ENCODE measurements around the gene MED9.
"Not testable (repeated sequence)": the region's sequence is repeated elsewhere in the genome, so short reads cannot be mapped to it uniquely, and the experiment has no call there.

Gene MED9, protein sequence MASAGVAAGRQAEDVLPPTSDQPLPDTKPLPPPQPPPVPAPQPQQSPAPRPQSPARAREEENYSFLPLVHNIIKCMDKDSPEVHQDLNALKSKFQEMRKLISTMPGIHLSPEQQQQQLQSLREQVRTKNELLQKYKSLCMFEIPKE

DNA sequence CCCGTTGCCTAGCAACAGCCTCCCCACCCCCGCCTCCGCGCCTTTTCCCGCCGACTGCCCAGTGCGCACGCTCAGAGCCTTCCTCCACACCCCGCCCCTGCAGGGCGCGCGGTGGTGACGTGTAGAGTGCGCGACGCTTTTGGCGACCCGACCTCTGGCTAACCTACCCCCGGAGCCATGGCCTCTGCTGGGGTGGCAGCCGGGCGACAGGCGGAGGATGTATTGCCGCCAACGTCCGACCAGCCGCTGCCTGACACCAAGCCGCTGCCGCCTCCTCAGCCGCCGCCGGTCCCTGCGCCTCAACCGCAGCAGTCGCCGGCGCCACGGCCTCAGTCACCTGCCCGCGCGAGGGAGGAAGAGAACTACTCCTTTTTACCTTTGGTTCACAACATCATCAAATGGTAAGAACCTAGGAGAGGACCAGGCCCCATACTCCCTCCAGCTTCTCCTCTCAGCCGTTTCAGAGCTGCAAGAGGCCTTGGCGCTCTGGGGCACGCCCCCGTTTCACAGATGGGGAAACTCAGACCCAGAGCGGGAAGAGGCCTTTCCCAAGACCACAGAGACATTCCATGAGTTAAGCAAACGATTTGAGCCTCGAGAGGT, at the start of gene MED9:
Gene MED9, plus strand, starts transcription at position 136 of the 603 bp plus-strand sequence. Its CDS starts 42 bp downstream, at position 178.
- DNase-seq, result peak; percentile 64 to 80

DNA sequence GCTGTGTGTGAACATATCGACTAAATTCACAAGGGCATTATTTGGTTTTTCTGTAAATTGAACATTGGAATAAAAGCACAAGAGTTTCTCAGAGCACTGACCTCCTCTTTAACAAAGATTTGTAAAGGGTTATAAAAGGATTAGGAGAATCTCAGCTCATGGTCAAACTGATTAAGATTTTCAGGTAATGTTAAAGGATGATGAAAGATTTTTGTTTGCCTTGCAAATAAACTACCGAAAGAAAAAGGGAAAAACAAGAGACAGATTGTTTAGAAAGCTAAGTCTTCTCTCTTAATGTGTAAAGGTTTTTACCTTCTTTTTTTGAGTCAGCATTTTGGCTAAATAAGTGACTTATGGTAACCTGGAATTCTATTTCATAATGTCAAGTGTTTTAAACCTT, 47.6 kb upstream of the MED9 start:
- DNase-seq, result no peak

DNA sequence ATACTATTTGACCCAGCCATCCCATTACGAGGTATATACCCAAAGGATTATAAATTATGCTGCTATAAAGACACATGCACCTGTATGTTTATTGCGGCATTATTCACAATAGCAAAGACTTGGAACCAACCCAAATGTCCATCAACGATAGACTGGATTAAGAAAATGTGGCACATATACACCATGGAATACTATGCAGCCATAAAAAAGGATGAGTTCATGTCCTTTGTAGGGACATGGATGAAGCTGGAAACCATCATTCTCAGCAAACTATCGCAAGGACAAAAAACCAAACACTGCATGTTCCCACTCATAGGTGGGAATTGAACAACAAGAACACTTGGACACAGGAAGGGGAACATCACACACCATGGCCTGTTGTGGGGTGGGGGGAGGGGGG, 45.9 kb upstream of the MED9 start:
- not testable (repeated sequence) for DNase-seq

DNA sequence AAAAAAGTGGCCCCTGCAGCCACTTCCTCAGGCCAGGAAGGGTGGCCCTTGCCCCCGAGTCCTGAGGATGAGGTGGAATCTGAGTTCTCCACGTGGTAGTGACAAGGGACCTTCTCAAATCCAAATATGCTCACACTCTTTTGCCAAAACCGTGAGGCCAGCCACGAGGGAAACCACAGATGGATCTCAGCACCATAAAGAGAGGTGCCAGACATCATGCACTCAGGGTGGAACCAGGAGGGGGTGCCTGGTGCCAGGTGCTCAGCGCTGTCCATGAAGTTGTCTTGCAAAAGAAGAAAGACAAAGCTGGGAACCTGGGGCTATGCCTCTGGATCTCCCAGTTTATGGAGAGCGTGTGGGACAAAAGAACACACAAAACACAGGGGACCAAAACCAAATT, 45.2 kb upstream of the MED9 start:
- DNase-seq, result no peak

DNA sequence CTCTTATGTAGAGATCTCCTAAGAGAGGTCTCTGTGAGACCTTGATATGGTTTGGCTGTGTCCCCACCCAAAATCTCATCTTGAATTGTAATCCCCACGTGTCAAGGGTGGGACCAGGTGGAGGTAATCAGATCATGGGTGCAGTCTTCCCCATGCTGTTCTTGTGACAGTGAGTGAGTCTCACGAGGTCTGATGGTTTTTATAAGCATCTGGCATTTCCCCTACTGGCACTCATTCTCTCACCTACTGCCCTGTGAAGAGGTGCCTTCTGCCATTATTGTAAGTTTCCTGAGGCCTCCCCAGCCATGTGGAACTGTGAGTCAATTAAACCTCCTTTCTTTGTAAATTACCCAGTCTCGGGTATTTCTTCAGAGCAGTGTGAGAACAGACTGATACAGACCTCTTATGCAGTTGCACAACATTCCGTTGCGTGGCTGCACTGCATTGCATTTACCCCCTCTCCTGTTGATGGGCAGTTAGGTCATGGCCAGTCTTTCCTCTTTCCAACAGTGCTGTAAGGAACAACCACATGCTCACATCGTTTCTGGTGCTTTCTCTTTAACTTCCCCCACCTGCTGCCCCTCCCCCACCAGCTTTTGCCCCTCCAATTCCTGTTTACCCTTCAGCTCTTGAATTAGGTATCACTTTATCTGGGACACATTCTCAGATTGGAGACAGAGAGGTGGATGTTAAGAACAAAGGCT, 43.6 kb upstream of the MED9 start:
- DNase-seq, result no peak

DNA sequence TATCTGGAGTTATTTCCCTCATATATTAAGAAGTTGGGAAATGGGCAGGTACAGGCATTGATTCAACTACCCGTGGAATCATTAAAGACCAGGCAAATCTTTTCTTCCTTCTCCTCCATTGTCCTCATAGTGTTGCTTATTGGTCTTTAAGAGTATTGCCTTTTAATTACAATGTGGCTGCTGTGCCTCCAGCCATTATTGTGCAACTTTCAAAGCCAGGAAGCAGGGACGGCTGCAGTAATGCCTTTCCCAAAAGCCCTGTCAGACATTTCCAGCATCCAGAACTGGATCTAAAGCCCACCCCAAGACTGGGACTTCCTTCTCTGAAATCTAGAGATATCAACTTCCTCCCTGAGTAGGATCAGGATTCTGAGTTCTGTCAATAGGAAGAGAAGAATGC, 42.3 kb upstream of the MED9 start:
- no peak for DNase-seq

DNA sequence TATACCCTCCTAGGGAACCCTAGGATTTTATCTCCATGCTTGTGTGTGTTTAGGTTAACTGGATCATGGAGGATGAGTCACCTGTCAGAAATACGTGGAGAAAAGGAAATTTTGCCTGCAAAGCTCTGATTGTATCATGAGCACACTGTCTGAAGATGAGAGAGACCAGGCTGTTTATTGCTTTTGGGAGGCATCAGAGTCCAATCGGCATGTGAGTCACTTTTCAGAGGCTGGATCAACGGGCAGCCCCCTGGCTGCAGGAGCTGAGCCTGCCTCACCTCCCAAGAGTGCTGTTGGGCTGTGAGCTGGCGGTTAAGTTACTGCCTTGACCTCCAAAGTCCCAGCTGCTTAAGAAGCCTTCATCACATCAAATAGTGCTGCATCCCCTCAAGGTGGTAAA, 41.5 kb upstream of the MED9 start:
- DNase-seq, result no peak

DNA sequence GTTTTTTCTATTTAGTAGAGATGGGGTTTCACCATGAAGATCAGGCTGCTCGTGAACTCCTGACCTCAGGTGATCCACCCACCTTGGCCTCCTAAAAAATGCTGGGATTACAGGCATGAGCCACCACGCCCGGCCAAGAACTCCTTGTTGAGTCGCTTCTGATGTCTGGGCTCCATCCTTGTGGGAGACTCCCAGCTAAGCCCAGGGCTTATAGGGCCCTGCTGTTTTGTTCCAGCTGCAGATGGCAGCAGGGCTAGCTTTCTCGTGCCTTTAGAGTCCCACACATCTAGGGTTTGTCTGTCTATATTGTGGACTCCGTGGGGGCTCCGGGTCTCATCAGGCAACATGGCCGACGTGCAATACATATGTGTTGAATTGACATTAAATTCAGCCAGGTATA, 39.3 kb upstream of the MED9 start:
- no peak for DNase-seq

DNA sequence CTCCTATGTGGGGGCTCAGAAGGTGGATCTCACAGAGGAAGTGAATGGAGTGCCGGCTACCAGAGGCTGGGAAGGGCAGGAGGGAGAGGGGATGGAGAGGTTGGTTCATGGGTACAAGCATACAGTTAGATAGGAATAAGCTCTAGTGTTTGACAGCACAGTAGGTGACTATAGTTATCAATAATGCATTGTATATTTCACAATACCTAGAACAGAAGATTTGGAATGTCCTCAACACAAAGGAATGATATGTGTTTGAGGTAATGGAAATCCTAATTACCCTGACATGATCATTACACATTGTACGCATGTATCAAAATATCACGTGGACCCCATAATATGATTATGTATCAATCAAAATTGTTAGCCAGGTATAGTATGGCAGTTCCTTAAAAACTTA, 38.9 kb upstream of the MED9 start:
- no peak for DNase-seq

DNA sequence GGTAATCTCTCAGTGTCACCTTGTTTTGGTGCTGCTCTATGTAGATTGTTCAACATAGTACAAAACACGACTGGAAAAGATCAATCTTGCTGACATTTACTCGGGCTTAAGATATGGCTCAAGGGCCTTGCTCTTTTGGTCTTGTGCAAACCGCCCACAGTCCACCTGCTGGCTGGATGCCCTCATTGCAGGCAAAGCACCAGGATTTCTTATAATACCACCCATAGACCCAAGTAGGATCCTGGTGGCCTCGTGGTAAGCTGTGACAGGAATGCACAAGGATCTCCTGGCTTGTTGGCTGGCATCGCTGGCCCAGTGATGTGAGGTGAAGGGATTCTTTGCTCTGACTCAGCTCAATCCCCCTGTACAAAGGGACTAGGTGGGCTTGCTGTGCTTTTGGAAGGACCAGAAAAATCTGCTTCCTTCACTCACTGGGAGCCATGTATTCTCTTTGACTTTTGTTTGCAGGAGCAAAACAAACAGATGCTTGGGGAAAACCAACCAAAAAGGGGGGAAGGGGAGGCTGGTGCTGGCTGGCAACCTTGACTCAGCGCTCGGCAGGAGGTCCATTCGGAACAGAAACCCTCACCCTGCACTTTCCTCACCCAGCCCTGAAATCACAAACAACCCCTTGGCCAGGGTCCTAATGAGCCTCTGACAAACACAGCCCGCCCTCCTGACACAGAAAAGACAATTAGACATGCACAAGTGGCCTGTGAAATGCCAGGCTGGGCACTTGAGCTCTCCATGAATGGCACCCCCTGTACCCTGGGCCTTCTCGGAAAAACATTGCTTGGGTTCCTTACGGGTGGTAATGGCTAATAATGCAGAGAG, 36.6 kb upstream of the MED9 start:
- DNase-seq, result peak; percentile 38 to 58

DNA sequence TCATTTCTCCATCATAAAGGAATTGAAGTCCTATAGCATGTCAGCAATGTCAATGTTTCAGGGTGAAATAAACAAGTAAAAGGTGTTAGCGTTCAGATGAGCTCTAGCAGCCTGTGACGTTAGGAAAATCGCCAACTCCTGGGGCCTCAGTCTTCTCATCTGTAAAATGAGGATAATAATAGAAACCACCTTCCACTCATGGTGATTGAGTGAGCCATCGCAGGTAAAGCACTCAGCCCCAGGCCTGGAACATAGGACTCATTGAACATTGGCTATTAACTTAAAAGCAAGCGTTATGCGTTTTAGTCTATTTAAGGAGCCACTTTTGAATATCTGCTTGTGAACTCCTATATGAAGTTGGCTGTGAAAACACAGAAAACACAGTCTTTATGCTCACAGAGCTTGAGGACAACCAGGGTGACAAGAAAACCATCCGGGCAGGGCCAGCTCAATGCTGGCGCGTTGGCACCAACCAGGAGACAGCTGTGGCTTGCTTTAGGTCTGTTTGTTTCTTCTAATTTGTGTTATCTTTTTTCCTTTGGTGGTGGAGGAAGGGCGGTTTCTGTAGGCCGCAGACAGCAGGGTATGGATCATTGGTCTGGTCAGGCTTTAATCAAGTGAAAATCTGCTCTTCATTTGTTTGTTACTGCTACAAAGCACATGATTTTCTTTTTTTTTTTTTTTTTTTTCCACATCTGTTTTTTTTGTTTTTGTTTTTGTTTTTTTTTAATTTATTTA, 35.7 kb upstream of the MED9 start:
- DNase-seq, result peak in 1 of 2 experiments; percentile 10

DNA sequence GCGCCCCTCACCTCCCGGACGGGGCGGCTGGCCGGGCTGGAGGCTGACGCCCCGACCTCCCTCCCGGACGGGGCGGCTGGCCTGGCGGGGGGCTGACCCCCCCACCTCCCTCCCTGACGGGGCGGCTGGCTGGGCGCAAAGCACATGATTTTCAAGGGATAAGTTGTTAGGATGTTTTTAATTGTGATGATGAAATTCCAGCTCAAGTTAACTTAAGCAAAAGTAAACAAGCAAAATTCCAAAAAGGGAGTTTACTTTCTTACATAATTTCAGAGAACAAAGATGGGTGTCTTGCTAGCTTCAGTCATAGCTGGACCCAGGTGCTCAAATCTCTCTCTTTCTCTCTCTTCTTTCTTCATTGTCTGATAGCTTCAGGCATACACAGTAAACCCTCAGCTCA, 33.6 kb upstream of the MED9 start:
- no peak for DNase-seq

DNA sequence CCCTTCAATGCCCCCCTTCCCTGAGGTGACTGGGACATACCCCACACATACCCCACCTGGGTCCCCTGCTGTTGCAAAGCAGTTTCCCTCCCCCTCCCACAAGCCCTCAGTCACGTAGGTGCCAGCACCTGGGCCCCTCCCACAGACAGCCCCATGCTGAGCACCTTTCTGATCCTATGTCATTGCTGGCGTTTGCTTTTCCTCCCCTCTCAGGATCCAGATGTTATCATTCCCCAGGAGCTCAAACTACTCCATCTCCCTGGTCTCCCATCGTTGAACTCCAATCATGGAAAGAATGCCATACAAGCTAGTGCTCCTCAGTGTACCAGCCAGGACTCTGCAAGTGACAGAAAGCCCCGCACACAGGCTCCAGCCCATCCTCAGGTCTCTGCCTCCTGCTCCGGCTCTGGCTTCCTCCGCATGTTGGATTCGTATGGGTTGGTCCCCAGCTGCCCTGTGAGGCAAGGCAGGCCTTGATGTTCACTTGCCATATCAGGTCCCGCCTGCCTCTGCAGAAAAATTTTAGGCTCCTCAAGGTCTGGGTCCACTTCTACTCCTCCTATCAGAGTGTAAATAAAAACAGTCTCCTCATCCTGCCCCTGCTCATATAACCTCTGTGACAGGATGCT, 31.4 kb upstream of the MED9 start:
- DNase-seq, result no peak

DNA sequence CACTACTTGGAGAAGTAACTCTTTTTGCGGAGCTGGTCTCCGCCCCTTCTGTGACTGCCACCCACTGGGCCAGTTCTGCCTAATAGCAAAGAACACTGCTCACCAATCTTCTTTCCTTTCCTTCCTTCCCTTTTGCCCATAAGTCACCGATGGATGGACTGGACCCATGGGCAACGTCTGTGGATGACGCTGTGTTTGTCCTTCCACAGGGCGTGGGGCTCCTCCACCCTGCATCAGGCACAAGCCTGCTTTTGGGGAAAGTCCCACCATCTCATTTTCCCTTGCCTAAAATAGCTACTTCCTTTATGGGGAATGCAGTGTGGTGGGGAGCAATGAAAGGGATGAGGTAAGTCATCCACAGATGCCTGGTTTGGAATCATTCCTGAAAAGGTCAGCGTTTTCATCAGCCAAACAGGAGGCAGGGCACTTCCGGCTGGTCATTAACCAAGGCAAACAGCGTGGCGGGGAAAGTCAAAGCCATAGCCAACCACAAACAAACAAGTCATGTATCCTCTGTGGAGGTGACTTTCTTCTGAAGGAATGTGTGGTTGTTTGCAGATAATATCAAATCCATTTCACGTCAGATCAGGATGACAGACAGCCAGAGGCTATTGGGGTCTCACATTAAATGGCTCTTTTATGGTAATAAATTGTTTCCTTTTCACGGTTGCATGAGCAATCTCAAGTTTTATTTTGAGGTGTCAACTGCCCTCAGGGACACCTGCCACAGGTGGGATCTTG, 30.7 kb upstream of the MED9 start:
- DNase-seq, result no peak

DNA sequence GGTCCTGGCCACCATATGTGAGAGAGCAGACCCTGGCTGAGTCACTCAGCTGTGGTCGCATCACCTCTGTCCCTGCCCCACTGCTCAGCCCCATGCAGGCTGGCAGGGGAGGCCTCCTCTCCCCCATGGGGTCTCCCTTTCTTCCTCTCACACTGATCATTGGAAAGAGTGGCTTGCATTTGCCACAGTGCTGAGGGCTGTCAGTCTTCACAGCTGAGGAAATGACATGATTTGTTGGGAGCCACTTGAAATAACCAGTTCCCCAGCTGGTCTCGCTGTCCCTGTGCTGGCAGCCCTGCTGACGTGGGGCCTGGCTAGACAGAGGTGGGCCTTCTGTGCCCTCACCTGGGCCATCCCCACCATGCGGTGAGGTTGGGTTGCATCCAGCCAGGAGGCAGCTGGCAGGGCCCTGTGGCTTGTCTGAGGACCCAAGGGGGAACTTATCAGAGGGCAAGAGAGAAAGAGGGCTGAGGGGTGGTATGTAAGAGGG, 30.1 kb upstream of the MED9 start:
- no peak for DNase-seq

DNA sequence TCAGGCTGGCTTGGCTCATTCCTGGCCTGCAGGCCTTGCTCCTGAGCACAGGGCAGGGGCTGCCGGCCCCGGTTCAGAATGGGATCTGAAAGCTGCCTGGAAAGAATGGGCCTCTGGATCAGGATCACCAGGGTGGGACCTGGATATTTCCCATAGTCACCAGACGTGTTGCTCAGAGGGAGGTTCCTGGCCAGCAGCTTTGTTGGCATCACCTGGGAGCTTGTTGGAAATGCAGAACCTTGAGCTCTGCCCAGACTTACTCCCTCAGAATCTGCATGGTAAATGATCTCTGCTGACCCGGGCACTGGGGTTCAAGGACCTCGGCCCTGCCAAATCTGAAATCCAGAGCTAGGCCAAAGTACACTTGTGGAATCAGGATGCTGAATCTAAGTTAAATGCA, 29.5 kb upstream of the MED9 start:
- no peak for DNase-seq

DNA sequence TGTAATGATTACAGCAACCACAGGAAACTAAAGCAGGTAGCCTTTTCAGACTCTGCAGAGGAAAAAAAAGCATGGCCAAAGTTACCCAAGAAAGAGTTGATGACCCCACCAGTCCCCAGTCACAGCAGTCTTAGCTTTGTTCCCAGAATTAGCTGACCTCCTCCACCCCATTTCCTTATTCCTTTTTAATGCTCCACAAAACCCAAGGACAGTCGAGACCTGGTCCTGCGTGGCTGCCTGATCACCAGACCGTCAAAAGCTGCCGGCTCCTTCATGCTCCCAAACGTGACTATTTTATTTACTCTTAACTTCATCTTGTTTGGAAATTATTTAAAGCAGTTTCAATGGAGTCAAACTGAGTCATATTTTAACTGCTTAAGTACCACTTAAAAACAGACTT, 28.7 kb upstream of the MED9 start:
- no peak for DNase-seq

DNA sequence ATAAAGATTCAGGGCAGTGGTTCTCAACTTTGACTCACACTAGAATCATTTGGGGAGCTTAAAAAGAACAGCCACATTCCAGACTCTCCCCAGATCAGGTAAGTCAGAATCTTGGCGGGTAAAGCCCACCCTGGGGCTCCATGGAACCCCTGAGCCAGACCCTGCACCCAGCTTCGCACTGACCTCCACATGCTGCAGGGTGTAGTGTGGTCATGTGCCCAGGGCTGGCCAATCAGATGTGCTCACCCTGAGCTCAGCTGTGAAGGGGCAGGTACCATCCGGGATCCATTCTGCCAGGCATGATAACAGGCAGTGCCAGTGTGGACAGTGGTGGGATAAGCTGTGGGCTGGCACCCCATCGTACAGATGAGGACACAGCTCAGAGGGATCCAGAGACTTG, 28.1 kb upstream of the MED9 start:
- DNase-seq, result no peak

DNA sequence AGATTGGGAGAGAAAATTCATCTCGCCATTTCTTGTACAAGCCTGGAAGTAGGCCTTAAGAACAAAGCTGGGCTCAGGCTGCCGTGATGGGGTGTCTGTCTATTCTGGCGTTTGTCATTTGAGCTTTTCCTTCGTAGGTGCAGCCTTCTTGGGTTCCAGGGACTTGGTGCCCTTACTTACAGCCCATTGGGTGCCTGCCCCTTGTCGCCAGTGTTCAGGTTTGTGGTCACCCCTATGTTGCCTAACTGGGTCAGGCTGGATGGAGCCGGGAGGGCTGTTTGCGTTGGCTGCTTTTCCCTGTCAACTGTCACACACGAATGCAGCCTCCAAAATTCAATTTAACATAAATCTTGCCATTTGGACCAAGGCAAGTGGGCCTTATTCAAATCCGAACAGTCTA, 23.7 kb upstream of the MED9 start:
- no peak for DNase-seq

DNA sequence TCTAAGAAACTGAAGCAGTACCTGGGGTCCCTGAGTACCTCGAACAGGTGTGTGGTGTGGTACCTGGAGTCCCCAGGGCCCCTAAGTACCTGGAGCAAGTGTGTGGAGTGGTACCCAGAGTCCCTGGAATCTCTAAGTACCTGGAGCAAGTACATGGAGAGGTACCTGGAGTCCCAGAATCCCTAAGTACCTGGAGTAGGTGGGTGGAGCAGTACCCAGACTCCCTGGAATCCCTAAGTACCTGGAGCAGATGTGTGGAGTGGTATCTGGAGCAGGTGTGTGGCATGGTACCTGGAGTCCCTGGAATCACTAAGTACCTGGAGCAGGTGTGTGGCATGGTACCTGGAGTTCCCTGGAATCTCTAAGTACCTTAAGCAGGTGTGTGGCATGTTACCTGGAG, 22.5 kb upstream of the MED9 start:
- no peak for DNase-seq

DNA sequence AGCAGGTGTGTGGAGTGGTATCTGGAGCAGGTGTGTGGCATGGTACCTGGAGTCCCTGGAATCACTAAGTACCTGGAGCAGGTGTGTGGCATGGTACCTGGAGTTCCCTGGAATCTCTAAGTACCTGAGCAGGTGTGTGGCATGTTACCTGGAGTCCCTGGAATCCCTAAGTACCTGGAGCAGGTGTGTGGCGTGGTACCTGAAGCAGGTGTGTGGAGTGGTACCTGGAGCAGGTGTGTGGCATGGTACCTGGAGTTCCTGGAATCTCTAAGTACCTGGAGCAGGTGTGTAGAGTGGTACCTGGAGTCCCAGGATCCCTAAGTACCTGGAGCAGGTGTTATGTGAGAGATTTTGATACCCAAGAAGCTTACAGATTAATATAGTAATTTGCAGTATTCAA, 22.1 kb upstream of the MED9 start:
- DNase-seq, result not testable (repeated sequence)

DNA sequence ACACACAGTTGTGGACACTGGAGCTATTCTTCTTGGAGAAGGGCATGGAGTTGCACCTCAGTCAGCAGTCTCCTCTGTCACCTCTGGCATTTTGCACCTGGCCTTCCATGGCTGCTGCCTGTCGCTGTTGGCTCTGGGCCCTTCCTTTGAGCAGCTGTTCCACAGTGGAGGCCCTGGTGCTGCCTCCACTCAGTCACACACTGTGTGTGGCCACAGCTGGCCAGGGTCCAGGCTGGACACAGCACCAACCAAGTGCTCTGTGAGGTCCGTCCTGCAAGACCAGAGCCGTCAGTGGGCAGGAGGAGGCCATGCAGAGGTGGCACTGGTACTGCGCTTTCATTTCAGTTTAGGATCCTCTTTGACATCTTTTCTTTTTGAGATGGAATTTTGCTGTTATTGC, 21.6 kb upstream of the MED9 start:
- no peak for DNase-seq

Data from NCI-H187 (cell line).